HG03378 (cell line): ENCODE data around the gene AURKAIP1.
A peak's percentile ranks its signal among the peaks of the same experiment; 100 is the strongest.
"Not testable (repeated sequence)": the region's sequence is repeated elsewhere in the genome, so short reads cannot be mapped to it uniquely, and the experiment has no call there.

Source experiments
- ATAC-seq: cut with Tn5 transposase; IDR thresholded peaks from one replicate; pipeline ENCODE4 v1.9.1; 2021; ENCODE audit warnings: mild to moderate bottlenecking, moderate library complexity; ENCODE audit not compliant: unreplicated experiment

Gene AURKAIP1

DNA sequence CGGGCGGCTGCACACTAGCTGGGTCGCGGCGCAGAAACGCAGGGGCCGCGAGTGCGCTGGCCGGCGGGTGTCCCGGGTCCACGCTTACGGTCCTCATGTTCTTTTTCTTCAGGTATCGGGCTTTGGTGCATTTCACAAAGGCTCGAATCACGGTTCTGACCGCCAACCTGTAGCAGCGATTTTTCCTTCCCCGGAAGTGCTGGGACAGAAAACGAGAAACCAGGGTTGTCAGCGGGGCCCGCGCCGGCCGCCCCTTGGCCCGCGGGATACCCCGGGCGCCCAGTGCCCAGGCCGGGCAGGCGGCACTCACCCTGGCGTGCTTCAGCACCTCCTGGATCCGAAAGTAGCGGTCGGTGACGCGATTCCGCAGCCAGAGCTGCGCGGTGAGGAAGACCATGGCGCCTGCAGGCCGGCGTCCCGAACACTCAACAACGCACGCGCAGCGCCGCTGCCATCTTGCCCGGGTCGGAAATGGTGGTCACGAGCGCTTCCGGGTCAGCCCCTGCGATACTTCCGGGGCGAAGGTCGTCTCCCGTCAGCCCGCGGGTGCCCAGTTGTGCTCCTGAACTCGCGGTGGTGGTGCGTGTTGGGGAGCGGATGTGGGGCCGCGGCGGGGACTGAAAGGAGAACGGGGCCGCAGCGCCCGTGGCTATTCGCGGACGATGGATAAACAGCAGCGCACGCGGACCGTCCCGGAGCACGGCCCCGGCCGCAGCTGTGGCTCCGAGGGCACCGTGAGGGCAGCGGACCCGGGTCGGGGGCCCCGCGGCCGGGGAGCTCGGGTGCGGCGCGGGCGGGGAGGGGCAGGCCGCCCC lies 32.0 kb upstream of the AURKAIP1 start, which contains the start of gene MRPL20:
MRPL20 (minus strand) TSS at position 473 of the 815 bp plus-strand sequence; CDS start at position 397, 76 bp downstream.
- ATAC-seq: peak; percentile 68

DNA sequence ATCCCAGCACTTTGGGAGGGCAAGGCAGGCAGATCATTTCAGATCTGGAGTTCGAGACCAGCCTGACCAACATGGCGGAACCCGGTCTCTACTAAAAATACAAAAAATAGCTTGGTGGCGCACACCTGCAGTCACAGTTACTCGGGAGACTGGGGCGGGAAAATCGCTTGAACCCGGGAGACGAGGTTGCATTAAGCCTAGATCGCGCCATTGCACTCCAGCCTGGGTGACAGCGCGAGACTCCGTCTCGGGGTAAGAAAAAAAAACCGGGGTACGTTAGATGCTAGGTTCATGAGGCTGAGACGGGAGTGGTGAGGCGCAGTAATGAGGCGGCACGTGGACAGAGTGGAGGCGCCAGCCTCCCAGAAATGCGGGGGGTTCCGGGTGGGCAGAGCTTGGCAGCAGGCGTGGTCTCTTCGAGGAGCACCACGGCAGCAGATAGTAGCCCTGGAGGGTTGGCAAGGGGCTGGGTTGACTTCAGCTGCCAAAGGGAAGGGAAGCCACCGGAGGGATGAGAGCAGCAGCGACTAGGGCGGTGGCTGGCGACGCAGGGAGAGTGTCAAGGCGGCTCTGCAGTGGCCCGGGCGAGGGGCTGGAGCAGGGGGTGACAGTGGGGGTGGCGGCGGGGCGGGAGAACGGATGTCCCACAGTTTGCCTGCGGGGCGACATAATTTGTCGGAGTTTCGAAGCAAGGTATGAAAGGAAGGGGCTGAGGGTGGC lies 31.3 kb upstream of the AURKAIP1 start:
- ATAC-seq: no peak

DNA sequence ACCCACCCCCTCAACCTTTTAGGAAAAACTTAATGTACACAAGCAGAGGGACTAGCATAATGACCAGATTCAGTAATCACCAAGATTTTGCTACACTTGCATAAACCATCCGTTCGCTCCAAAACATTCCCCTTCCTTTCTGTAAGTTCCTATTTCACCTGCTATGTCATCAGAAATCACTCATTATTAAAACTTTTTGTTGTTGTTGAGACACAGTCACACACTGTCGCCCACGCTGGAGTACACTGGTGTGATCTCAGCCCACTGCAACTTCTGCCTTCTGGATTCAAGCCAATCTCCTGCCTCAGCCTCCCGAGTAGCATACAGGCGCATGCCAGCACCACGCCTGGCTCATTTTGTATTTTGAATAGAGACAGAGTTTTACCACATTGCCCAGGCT lies 28.6 kb upstream of the AURKAIP1 start:
- no peak for ATAC-seq

- not testable (repeated sequence) for ATAC-seq
Observed at GRCh38 chr1:1402901-1403392, 27.9 kb upstream of the AURKAIP1 start.

- ATAC-seq: no peak
Observed at GRCh38 chr1:1402072-1402900, 27.3 kb upstream of the AURKAIP1 start.

DNA sequence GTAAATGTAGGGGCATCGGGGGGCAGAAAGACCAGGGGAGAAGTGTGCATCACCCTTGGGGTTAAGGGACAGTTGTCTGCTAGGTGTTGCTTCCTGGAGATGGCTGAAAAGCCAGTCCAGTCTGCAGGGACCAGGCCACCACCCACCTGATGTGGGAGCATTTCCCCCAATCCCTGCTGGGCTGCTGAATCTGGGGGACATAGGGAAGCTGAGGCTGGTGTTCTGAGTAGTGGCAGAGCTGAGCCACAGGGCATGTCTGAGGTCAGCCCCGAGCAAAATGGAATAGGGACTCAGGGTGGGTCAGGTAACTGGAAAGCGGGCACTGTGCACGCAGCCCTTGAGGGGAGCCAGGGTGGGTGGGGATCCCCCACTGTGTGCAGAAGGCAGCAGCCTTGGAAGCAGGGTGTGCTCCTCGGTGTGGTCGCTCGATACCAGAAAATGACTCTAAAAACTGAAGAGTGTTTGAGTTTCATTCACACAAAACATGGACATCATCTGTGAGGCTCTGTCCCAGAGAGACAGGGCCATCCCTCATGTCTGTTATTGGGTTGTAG lies 26.5 kb upstream of the AURKAIP1 start:
- ATAC-seq: no peak

DNA sequence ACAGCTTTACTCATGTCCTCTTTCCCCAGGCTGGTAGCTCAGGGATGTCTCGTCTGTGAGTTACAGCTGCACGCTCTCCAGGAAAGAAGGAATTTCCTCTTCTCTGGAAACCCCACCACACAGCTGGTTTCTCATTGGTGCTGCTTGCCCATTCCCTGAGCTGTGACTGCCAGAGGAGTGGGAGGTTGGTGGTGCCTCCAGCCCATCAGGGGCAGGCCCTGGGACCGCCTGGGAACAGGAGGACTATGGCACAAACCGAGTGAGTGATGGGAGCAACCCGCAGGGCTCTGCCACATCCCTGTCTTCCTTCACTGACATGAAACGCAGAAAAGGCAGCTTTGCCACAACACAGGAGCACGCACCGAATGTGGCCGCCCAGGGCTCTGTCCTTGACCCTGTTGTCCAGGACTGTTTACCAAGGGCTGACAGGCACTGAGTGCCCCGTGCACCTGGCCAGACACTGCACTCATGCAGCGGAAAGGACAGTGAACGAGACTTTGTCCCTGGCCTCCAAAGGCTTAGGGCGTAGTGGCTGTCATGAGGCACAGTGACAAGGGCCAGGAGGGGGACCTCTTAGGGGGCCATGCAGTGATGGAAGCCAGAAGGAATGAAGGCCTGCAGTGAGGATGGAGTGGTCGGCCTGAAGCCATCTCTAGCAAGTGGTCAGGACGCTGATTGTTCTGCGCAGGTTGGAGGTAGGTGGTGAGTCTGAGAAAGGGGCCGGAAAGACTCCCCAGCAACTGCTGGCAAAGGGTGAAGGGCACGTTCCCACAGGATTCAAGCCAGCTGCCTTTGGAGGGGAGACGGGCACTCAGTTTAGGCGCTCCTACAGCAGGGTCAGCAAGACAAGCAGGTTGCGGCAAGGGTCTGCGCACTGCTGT lies 25.8 kb upstream of the AURKAIP1 start:
- ATAC-seq: no peak

DNA sequence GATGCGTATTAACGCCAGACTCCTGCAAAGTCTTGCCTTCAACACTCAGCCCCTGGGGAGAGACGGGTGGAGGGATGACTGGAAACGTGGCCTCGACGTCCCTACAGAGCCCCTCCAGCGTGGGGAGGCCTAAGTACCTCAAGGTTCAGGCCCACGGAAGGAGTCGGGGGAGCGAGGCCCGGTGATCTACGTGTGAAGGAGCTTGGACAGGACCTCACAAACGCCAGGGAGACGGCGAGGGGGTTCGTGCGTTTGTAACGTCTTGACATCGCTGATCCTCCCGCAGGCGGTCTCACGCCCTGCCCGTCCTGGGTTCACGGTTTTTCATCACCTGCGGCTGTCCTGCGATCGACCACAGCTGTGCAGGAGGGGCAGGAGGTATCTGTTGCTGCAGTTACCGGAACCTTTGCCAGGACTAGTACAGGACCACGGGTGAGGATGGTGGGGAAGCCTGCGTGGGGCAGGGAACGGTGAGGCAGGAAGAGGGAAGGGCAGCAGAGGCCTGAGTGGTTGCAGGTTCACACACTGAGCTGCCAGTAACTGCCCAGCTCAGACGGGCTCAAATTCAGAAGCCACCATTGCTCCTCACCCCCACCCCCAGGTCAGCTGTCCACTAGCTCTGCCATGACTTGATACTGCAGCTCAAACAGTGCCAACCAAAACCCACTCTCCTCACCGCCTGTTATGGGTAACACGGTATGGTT lies 25.0 kb upstream of the AURKAIP1 start:
- no peak for ATAC-seq

- ATAC-seq: peak; percentile 78
Observed at GRCh38 chr1:1399187-1399871, 24.3 kb upstream of the AURKAIP1 start, which contains the start of gene CCNL2. CCNL2 (minus strand) TSS chr1:1399335; CDS start chr1:1399306, 29 bp downstream.

GRCh38 chr1:1398677-1399186 lies 23.7 kb upstream of the AURKAIP1 start:
- peak; percentile 17 for ATAC-seq

GRCh38 chr1:1397839-1398523 lies 23.0 kb upstream of the AURKAIP1 start:
- no peak for ATAC-seq

DNA sequence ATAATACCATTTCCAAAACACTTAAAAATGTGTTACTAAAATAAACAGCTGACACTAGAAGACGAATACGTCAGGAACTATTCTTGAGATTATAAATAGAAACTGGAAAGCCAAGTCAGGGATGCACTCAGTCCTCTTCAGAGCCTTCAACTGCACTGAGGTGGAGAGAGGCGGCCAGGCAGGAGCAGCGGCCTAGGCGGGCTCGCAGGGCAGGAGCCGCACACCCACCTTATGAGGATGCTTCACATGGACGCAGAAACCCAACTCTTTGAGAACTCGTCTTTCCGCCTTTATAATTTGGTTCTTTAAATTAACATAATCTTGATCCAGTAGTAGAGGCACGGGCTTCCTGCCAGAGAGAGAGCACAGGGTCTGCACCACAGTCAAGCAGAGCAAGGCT lies 20.2 kb upstream of the AURKAIP1 start:
- ATAC-seq: no peak

DNA sequence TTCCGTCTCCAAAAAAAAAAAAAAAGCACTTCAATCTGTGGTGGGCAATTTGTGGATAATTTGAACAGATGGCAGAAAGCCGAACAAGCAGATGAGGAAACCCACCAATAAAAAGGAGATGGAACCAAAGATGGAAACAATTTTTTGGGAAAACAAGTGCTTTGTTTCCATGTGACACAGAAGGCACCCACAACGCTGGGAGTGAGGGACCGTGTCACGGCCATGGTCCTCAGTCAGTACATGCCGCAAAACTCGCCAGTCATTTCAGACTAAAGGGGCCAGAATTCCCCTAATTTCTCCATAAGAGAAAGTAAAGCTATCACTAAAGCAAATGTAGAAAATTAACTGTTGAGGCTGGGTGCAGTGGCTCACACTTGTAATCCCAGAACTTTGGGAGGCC lies 19.1 kb upstream of the AURKAIP1 start:
- ATAC-seq: no peak

- no peak for ATAC-seq
Observed at GRCh38 chr1:1393428-1393827, 18.4 kb upstream of the AURKAIP1 start.

- ATAC-seq: no peak
Observed at GRCh38 chr1:1393014-1393413, 18.0 kb upstream of the AURKAIP1 start.

DNA sequence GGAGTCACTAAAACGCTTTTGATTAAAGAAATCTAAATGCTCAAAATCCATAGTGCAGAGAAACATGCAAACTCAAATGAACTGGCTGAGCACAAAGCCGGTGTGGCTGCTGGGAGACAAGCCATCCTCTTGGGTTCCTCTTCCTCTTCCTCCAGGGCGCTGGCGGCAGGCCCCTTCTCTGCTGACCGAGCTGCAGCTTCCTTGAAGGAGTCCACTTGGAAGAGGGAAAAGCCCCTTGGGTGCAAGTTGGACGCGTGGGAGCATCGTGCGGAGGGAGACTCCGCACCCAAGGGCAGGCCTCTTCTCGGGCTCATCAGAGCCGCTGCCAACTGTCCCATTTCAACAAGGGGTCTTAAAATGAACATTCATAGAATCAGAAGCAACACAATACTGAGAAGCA lies 16.2 kb upstream of the AURKAIP1 start:
- ATAC-seq: no peak

GRCh38 chr1:1390675-1391074 lies 15.7 kb upstream of the AURKAIP1 start:
- no peak for ATAC-seq

GRCh38 chr1:1388078-1388472 lies 13.1 kb upstream of the AURKAIP1 start:
- ATAC-seq: no peak
